H1 (cell line): Measurements from ENCODE around the gene SLC22A6.
"Not testable (repeated sequence)": the region's sequence is repeated elsewhere in the genome, so short reads cannot be mapped to it uniquely, and the experiment has no call there.

Source experiments
- ATF2 ChIP-seq: IDR thresholded peaks from 2 replicates; pipeline ENCODE4 v1.6.1; 2012; ENCODE audit warnings: low read length, inconsistent platforms
- BRCA1 ChIP-seq: IDR thresholded peaks from 2 replicates; pipeline ENCODE4 v1.6.1; 2012; ENCODE audit warnings: low read depth, low read length, improper control_type of control experiment
- CEBPB ChIP-seq: IDR thresholded peaks from 2 replicates; pipeline ENCODE4 v1.6.1; 2012; ENCODE audit warnings: low read depth, low read length
- EZH2 ChIP-seq: fragments of 200-600 bp; sonication (generic); IDR thresholded peaks from 2 replicates; pipeline ENCODE4 v1.7.1; 2012; ENCODE audit warnings: low read depth, mild to moderate bottlenecking, moderate library complexity, low read length, inconsistent platforms; ENCODE audit not compliant: severe bottlenecking
- HDAC2 ChIP-seq, 2 experiments: fragments of 300-600 bp in 1 of 2; sonication (generic) in 1 of 2; IDR thresholded peaks; 2 replicates each; pipeline ENCODE4 v1.6.1; 2011 to 2012; ENCODE audit warnings: low read depth in 2 of 2, low read length in 2 of 2, mild to moderate bottlenecking in 2 of 2, moderate library complexity in 2 of 2, borderline replicate concordance in 1 of 2, inconsistent platforms in 1 of 2
- HDAC6 ChIP-seq: IDR thresholded peaks from one replicate; pipeline ENCODE4 v1.7.1; 2012; ENCODE audit warnings: low read depth, mild to moderate bottlenecking, inconsistent platforms, low read length, moderate library complexity
- JUN ChIP-seq: IDR thresholded peaks from 2 replicates; pipeline ENCODE4 v1.6.1; 2011; ENCODE audit warnings: low read depth, mild to moderate bottlenecking, improper control_type of control experiment, low read length
- POLR2A ChIP-seq, 2 experiments: IDR thresholded peaks; 1 replicate in 1 of 2; 2 replicates in 1 of 2; pipeline ENCODE4 v1.6.1; 2011; ENCODE audit warnings: low read depth in 2 of 2, low read length in 2 of 2, mild to moderate bottlenecking in 2 of 2; ENCODE audit errors: control extremely low read depth in 1 of 2
- RAD21 ChIP-seq, 2 experiments: IDR thresholded peaks in 1 of 2; conservative IDR thresholded peaks in 1 of 2; 2 replicates each; pipeline ENCODE4 v1.6.1; 2011; ENCODE audit warnings: low read depth in 2 of 2, low read length in 2 of 2, improper control_type of control experiment in 1 of 2, inconsistent platforms in 1 of 2, mild to moderate bottlenecking in 1 of 2, moderate library complexity in 1 of 2
- RNF2 ChIP-seq: fragments of 200-900, 300-1000 bp; sonication (generic); IDR thresholded peaks from 2 replicates; pipeline ENCODE4 v1.7.1; 2016; ENCODE audit warnings: borderline replicate concordance, low read depth, mild to moderate bottlenecking, antibody characterized with exemption, low read length; ENCODE audit not compliant: poor library complexity, severe bottlenecking; ENCODE audit errors: missing control alignments
- TF ChIP-seq, protein P1 (sequence below), 3 experiments: IDR thresholded peaks; 1 replicate in 2 of 3; 2 replicates in 1 of 3; pipeline versions ENCODE4 v1.5.1 to v1.6.1; 2011; ENCODE audit warnings: low read length in 3 of 3, mild to moderate bottlenecking in 3 of 3, inconsistent platforms in 2 of 3, low read depth in 1 of 3, moderate library complexity in 1 of 3; ENCODE audit not compliant: insufficient read depth in 1 of 3; ENCODE audit errors: control extremely low read depth in 1 of 3
- TF ChIP-seq, protein P2 (sequence below): IDR thresholded peaks from 2 replicates; pipeline ENCODE4 v1.6.1; 2012; ENCODE audit warnings: inconsistent platforms
- TF ChIP-seq, protein P3 (sequence below): IDR thresholded peaks from 2 replicates; pipeline ENCODE4 v1.6.1; 2011; ENCODE audit warnings: low read depth, mild to moderate bottlenecking, low read length; ENCODE audit not compliant: insufficient read depth

DNA sequence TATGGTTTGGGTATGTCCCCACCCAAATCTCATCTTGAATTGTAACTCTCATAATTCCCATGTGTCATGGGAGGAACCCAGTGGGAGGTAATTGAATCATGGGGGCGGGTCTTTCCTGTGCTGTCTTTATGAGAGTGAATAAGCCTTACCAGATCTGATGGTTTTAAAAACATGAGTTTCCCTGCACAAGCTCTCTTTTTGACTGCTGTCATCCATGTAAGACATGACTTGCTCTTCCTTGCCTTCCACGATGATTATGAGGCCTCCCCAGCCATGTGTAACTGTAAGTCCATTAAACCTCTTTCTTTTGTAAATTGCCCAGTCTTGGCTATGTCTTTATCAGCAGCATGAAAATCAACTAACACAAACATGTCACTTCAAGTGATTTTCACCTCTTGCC, 47.2 kb downstream of the SLC22A6 start:
- TF ChIP-seq HDAC2 (IDR thresholded peaks at IDR 0.05; ENCODE audit: borderline replicate concordance in 1 of 2, low read depth in 2 of 2, low read length in 2 of 2); EZH2; ATF2; HDAC6; CEBPB; BRCA1; RNF2; JUN; RAD21 (IDR thresholded peaks at IDR 0.05 in 1 of 2, conservative IDR thresholded peaks at IDR 0.05 in 1 of 2; ENCODE audit: low read depth in 2 of 2, low read length in 2 of 2); POLR2A (IDR thresholded peaks at IDR 0.05; ENCODE audit: control extremely low read depth in 1 of 2, low read depth in 2 of 2, low read length in 2 of 2): not testable (repeated sequence)
- TF ChIP-seq, protein P1, sequence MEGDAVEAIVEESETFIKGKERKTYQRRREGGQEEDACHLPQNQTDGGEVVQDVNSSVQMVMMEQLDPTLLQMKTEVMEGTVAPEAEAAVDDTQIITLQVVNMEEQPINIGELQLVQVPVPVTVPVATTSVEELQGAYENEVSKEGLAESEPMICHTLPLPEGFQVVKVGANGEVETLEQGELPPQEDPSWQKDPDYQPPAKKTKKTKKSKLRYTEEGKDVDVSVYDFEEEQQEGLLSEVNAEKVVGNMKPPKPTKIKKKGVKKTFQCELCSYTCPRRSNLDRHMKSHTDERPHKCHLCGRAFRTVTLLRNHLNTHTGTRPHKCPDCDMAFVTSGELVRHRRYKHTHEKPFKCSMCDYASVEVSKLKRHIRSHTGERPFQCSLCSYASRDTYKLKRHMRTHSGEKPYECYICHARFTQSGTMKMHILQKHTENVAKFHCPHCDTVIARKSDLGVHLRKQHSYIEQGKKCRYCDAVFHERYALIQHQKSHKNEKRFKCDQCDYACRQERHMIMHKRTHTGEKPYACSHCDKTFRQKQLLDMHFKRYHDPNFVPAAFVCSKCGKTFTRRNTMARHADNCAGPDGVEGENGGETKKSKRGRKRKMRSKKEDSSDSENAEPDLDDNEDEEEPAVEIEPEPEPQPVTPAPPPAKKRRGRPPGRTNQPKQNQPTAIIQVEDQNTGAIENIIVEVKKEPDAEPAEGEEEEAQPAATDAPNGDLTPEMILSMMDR (IDR thresholded peaks at IDR 0.05; ENCODE audit: control extremely low read depth in 1 of 3, insufficient read depth in 1 of 3, low read depth in 1 of 3, low read length in 3 of 3) = not testable (repeated sequence)
- TF ChIP-seq, protein P2, sequence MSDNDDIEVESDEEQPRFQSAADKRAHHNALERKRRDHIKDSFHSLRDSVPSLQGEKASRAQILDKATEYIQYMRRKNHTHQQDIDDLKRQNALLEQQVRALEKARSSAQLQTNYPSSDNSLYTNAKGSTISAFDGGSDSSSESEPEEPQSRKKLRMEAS = not testable (repeated sequence)
- TF ChIP-seq, protein P3, sequence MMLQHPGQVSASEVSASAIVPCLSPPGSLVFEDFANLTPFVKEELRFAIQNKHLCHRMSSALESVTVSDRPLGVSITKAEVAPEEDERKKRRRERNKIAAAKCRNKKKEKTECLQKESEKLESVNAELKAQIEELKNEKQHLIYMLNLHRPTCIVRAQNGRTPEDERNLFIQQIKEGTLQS = not testable (repeated sequence)
